ENCODE measurements around the gene NDUFS2.
"Not testable (repeated sequence)": the region's sequence is repeated elsewhere in the genome, so short reads cannot be mapped to it uniquely, and the experiment has no call there.

Gene NDUFS2

GRCh38 chr1:161220002-161220401, 17.8 kb downstream of the NDUFS2 start:
- no peak for DNase-seq (ENCODE audit: low spot score)

- DNase-seq (ENCODE audit: low spot score): no peak
Observed at GRCh38 chr1:161222175-161223019, 20.2 kb downstream of the NDUFS2 start.

- no peak for DNase-seq (ENCODE audit: low spot score)
Observed at GRCh38 chr1:161223805-161224694, 21.9 kb downstream of the NDUFS2 start.

- DNase-seq (ENCODE audit: low spot score): not testable (repeated sequence)
Observed at GRCh38 chr1:161224695-161225087, 22.5 kb downstream of the NDUFS2 start.

- DNase-seq (ENCODE audit: low spot score): no peak
Observed at GRCh38 chr1:161225178-161225533, 23.0 kb downstream of the NDUFS2 start.

DNA sequence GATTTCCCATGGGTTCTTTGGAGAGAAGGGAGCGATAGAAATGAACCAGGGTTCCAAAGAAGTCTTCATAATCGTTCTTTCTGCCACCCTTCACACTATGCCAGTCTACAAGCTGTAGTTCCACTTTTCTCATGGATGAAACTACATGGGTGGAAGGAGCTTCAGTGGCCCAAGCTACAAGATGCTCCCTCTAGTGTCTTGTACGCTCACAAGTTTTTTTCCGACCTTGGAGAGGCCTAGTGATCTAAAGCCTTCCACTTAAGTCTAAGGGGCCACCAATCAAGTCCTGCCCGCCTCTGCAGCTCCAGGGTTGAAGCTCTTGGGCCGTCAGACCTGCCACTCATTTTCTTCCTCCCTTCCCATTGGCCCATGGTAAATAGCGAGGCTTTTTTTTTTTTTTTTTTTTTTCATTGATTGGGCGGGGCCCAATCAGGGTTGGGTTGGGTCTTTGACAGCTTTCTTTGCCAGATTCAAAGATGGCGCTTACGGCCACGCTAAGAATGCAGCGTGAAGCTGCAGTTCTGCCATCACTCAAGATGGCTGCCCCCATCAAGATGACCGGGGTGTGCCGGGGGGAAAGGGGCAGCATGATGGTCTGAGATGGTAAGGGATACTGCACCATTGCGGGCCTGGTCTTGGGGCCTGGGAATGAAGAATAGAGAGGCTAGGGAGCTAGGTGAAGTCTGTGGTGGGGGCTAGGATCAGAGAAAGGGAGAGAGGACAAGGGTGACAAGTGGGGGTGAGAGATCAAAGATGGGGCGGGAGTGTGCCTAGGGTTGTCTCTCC, 23.6 kb downstream of the NDUFS2 start, which contains the start of gene TOMM40L:
TOMM40L (plus strand) TSS at position 527 of the 786 bp plus-strand sequence. CDS start 430 bp downstream, outside the sequence.
- peak; percentile 98 for DNase-seq (ENCODE audit: low spot score)

DNA sequence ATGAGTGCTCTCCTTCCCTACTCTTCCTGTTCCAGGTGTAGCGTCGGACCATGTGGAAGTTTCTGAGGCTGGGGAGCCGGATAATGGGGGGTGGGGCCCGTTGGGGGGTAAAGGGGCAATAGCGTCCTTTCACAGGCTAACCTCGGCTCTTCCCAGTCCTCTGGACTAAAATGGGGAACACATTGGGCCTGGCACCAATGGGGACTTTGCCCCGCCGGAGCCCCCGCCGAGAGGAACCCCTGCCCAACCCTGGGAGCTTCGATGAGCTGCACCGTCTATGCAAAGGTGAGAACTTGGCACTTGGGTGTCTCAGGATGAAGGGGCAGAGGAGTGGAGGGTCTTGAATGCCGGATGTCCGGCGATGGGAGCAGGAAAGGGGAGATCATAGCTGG, 24.1 kb downstream of the NDUFS2 start:
- DNase-seq (ENCODE audit: low spot score): no peak

- DNase-seq (ENCODE audit: low spot score): no peak
Observed at GRCh38 chr1:161226759-161227158, 24.6 kb downstream of the NDUFS2 start.

GRCh38 chr1:161227196-161227871, 25.2 kb downstream of the NDUFS2 start:
- peak; percentile 89 for DNase-seq (ENCODE audit: low spot score)

GRCh38 chr1:161228032-161228431, 25.9 kb downstream of the NDUFS2 start:
- DNase-seq (ENCODE audit: low spot score): no peak

- DNase-seq (ENCODE audit: low spot score): no peak
Observed at GRCh38 chr1:161229896-161230295, 27.7 kb downstream of the NDUFS2 start.

GRCh38 chr1:161230762-161231161, 28.6 kb downstream of the NDUFS2 start:
- no peak for DNase-seq (ENCODE audit: low spot score)

- DNase-seq (ENCODE audit: low spot score): no peak
Observed at GRCh38 chr1:161233102-161233501, 30.9 kb downstream of the NDUFS2 start.

DNA sequence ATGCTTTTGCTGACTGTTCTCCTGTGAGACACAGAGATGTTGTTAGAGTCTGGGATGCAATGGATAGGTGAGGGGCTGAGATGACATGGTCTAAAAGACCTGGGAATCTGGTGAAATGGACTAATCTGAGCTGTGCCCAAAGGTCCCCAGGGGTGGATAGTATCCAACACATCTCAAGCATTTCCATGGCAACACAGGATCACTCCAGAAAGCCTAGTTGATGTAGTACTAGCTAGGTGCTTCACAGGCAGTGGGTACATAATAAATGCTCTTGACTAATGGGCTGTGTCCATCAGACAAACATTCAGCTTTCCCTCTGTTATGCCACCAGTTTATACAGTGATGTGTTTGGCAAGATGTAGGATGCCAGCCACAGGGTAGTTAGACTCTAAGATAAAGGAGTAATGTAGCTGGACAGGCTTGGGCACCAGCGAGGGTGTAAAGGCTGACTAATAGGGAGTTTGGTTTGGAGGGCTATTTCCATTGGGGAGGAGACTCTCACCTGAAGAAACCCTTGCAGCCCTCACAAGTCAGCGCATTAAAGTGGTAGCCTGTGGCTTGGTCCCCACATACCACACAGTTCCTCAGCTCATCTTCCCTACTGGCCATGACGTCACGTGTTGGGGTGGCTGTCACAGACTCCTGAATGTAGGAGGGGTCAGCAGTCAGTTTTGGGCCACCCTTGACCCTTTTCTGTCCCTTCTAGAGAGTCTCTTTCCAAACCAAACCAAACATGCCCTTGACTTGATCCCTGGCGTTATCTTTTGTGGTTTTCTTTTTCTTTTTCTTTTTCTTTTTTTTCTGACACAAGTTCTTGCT, 34.0 kb downstream of the NDUFS2 start:
- DNase-seq (ENCODE audit: low spot score): no peak

- DNase-seq (ENCODE audit: low spot score): peak; percentile 28
Observed at GRCh38 chr1:161238039-161238473, 35.9 kb downstream of the NDUFS2 start, which contains the start of gene NR1I3. Gene NR1I3, minus strand, starts transcription at chr1:161238203. Its CDS starts 1,638 bp downstream, at chr1:161236565.

- no peak for DNase-seq (ENCODE audit: low spot score)
Observed at GRCh38 chr1:161241682-161242081, 39.5 kb downstream of the NDUFS2 start.

- no peak for DNase-seq (ENCODE audit: low spot score)
Observed at GRCh38 chr1:161242313-161242712, 40.1 kb downstream of the NDUFS2 start.

- no peak for DNase-seq (ENCODE audit: low spot score)
Observed at GRCh38 chr1:161244888-161245287, 42.7 kb downstream of the NDUFS2 start.

DNA sequence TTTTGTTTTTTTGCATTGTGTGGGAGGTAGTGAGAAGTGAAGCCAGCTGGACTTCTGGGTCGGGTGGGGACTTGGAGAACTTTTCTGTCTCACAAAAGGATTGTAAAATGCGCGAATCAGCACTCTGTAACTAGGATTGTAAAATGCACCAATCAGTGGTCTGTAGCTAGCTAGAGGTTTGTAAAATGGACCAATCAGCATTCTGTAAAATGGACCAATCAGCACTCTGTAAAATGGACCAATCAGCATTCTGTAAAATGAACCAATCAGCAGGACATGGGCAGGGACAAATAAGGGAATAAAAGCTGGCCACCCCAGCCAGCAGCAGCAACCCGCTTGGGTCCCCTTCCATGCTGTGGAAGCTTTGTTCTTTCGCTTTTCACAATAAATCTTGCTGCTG, 47.9 kb downstream of the NDUFS2 start:
- DNase-seq (ENCODE audit: low spot score): not testable (repeated sequence)

GRCh38 chr1:161250829-161251228, 48.7 kb downstream of the NDUFS2 start:
- no peak for DNase-seq (ENCODE audit: low spot score)

Data from Ammon's horn (tissue), 1 donor.